K562 (cell line): ENCODE results near the gene LEUTX. TPM values are rescaled to one million over a fixed set of nuclear protein-coding genes. Genes with fewer than 3 reads are reported as not detected.
A peak's percentile ranks its signal among the peaks of the same experiment; 100 is the strongest.

Experiments used
- ATAC-seq: fragments of 200-7000 bp; cut with Tn5 transposase; 3 replicates; pipeline ENCODE4 v1.9.1; 2020; ENCODE audit warnings: moderate library complexity
- BruUV-seq: library from RNA; stranded (reverse); fragments of 400-500 nt; replicated peaks from 2 replicates; lab custom pipeline; 2021; lab: Mats Ljungman, UMichigan
- CTCF ChIA-PET: fragments of 300-600 bp; formaldehyde crosslinking; extraction: SDS; loops from one replicate; lab custom pipeline; 2021; ENCODE audit warnings: low intra/inter-chr PET ratio; lab: Yijun Ruan, JAX
- POLR2A ChIA-PET: fragments of 300-600, 350-650 bp; sonication (Branson Sonifier 250); formaldehyde crosslinking; extraction: SDS; loops from one replicate; lab custom pipeline; 2021; ENCODE audit warnings: antibody characterized with exemption, inconsistent platforms; lab: Yijun Ruan, JAX
- DNase-seq, 4 experiments: peaks; one replicate each; pipeline versions ENCODE4 v3.0.0 to v3.0.0-alpha.2; 2011 to 2018; ENCODE audit warnings: low spot score in 3 of 4, mixed read lengths in 3 of 4; ENCODE audit errors: extremely low read depth in 1 of 4
- FAIRE-seq: peaks from 2 replicates; lab custom pipeline; 2011; peaks lifted over from hg19 to GRCh38; lab: Jason Lieb, UNC
- H2AFZ ChIP-seq: 2 replicates; pipeline ENCODE4 v1.6.0; 2011; ENCODE audit warnings: low read depth, low read length, control low read depth, inconsistent platforms
- H3K27ac ChIP-seq: fragments of 200-600 bp; 3 replicates; pipeline ENCODE4 v1.8.0; 2011; ENCODE audit warnings: low read depth, mild to moderate bottlenecking, control low read depth, inconsistent platforms, low read length, moderate library complexity, mixed read lengths; ENCODE audit errors: extremely low read depth
- H3K27me3 ChIP-seq, 2 experiments: fragments of 300-600 bp in 1 of 2; 2 replicates in 1 of 2; 3 replicates in 1 of 2; pipeline versions ENCODE4 v1.6.0 to v1.8.0; 2011; ENCODE audit warnings: inconsistent platforms in 2 of 2, low read length in 2 of 2, mild to moderate bottlenecking in 1 of 2, mixed read lengths in 1 of 2, moderate library complexity in 1 of 2; ENCODE audit not compliant: control insufficient read depth in 2 of 2, insufficient read depth in 2 of 2
- H3K36me3 ChIP-seq: fragments of 300-600 bp; 3 replicates; pipeline ENCODE4 v1.8.0; 2011; ENCODE audit warnings: mild to moderate bottlenecking, low read length, inconsistent platforms; ENCODE audit not compliant: control insufficient read depth, insufficient read depth
- H3K4me1 ChIP-seq, 2 experiments: fragments of 200-600 bp in 1 of 2; replicated peaks in 1 of 2; 2 replicates in 1 of 2; 3 replicates in 1 of 2; pipeline versions ENCODE4 v1.5.1 to v1.8.0; 2011; ENCODE audit warnings: inconsistent platforms in 2 of 2, low read length in 2 of 2, mild to moderate bottlenecking in 1 of 2, mixed read lengths in 1 of 2, moderate library complexity in 1 of 2; ENCODE audit not compliant: control insufficient read depth in 2 of 2, insufficient read depth in 2 of 2
- H3K4me2 ChIP-seq: 2 replicates; pipeline ENCODE4 v1.6.1; 2011; ENCODE audit warnings: low read length, control low read depth, inconsistent platforms, mixed read lengths; ENCODE audit not compliant: insufficient read depth
- H3K4me3 ChIP-seq: fragments of 200-600 bp; sonication (generic), shearing (Covaris generic); 2 replicates; pipeline ENCODE4 v1.5.1; 2016; ENCODE audit warnings: control low read depth, inconsistent platforms
- H3K79me2 ChIP-seq: fragments of 200-600 bp; 3 replicates; pipeline ENCODE4 v1.8.0; 2011; ENCODE audit warnings: low read length, inconsistent platforms; ENCODE audit not compliant: control insufficient read depth, insufficient read depth
- H3K9ac ChIP-seq, 2 experiments: 2 replicates each; pipeline versions ENCODE4 v1.6.0 to v1.6.1; 2011; ENCODE audit warnings: low read depth in 2 of 2, low read length in 2 of 2, control low read depth in 1 of 2, inconsistent platforms in 1 of 2, mild to moderate bottlenecking in 1 of 2, mixed read lengths in 1 of 2; ENCODE audit not compliant: insufficient read depth in 1 of 2
- H3K9me1 ChIP-seq: one replicate; pipeline ENCODE4 v1.6.0; 2011; ENCODE audit warnings: inconsistent platforms, mild to moderate bottlenecking, low read length, moderate library complexity; ENCODE audit not compliant: control insufficient read depth, insufficient read depth
- H3K9me3 ChIP-seq: replicated peaks from 2 replicates; pipeline ENCODE4 v1.5.1; 2011; ENCODE audit warnings: low read depth, low read length, inconsistent platforms; ENCODE audit not compliant: control insufficient read depth, insufficient read depth
- H4K20me1 ChIP-seq: replicated peaks from 2 replicates; pipeline ENCODE4 v1.6.1; 2011; ENCODE audit warnings: low read length, inconsistent platforms, mixed read lengths; ENCODE audit not compliant: control insufficient read depth, insufficient read depth
- ATF1 ChIP-seq, 2 experiments: fragments of 450-650 bp in 1 of 2; IDR thresholded peaks; 2 replicates each; pipeline ENCODE4 v1.6.1; 2016; ENCODE audit warnings: missing compliant biosample characterization in 1 of 2, missing genetic modification characterization in 1 of 2
- ESRRA ChIP-seq: fragments of 450-650 bp; IDR thresholded peaks from 2 replicates; pipeline ENCODE4 v1.6.1; 2014; ENCODE audit warnings: low read depth, mild to moderate bottlenecking, moderate library complexity, borderline replicate concordance
- JUND ChIP-seq, 2 experiments: IDR thresholded peaks; 2 replicates in 1 of 2; 3 replicates in 1 of 2; pipeline ENCODE4 v1.6.1; 2011; ENCODE audit warnings: borderline replicate concordance in 2 of 2, low read depth in 2 of 2, low read length in 2 of 2, improper control_type of control experiment in 1 of 2, missing biosample characterization in 1 of 2, missing genetic modification characterization in 1 of 2, missing genetic modification reagents in 1 of 2
- KDM1A ChIP-seq, 2 experiments: fragments of 450-650 bp; IDR thresholded peaks; 2 replicates each; pipeline ENCODE4 v1.6.1; 2016; ENCODE audit warnings: mild to moderate bottlenecking in 2 of 2
- PKNOX1 ChIP-seq: fragments of 450-650 bp; IDR thresholded peaks from 2 replicates; pipeline ENCODE4 v1.6.1; 2016
- RB1 ChIP-seq: fragments of 450-650 bp; IDR thresholded peaks from 2 replicates; pipeline ENCODE4 v1.6.1; 2017; ENCODE audit warnings: low read depth, mild to moderate bottlenecking
- UBTF ChIP-seq, 2 experiments: IDR thresholded peaks; 2 replicates each; pipeline ENCODE4 v1.6.1; 2012; ENCODE audit warnings: improper control_type of control experiment in 2 of 2, low read depth in 2 of 2, low read length in 2 of 2, borderline replicate concordance in 1 of 2
- ZNF280B ChIP-seq: fragments of 250-450 bp; sonication (Bioruptor Pico); IDR thresholded peaks from 2 replicates; pipeline ENCODE4 v1.5.1; 2021; ENCODE audit warnings: mild to moderate bottlenecking
- WGBS: fragments of 100-300 bp; shearing (Covaris generic); methylation state at CpG from one replicate; pipeline ENCODE4 v1.1.6; 2016; ENCODE audit warnings: low coverage, mixed read lengths; ENCODE audit not compliant: insufficient coverage; ENCODE audit errors: missing lambda C conversion rate; 5-methylcytosine and 5-hydroxymethylcytosine counted together
- in situ Hi-C: fragments of 300-500 bp; cut with MboI; formaldehyde crosslinking; loops from 4 replicates; pipeline ENCODE4 v1.15.0; 2018; ENCODE audit warnings: inconsistent platforms, mixed read lengths
- intact Hi-C: fragments of 100-400 bp; cut with micrococcal nuclease; formaldehyde crosslinking; loops from 2 replicates; pipeline ENCODE4 v1.14.2; 2022
- polyA plus RNA-seq, 8 experiments: library from polyadenylated mRNA; depleted of rRNA in 4 of 8; stranded (reverse) in 5 of 8; unstranded in 3 of 8; fragments of >200 nt; fragmentation: Nextera tagmentation in 2 of 8; fragmentation: Illumina TruSeq in 1 of 8; extraction: Ambion mirVana in 2 of 8; extraction: Trizol in 1 of 8; gene quantifications; 2 replicates each; pipeline versions ENCODE4 v1.2.1 to v1.2.3, GENCODE V29; 2011 to 2014; ENCODE audit warnings: inconsistent platforms in 1 of 8, missing spikeins in 1 of 8
- total RNA-seq, 7 experiments: library from RNA; depleted of rRNA in 6 of 7; stranded (reverse); fragments of >200 nt in 6 of 7; fragmentation: Illumina TruSeq in 2 of 7; extraction: Trizol in 2 of 7; gene quantifications; 2 replicates each; pipeline versions ENCODE4 v1.2.1 to v1.2.3, GENCODE V29; 2011 to 2021; ENCODE audit warnings: low replicate concordance in 1 of 7
- TF ChIP-seq, protein P1 (sequence below): fragments of 450-650 bp; IDR thresholded peaks from 2 replicates; pipeline ENCODE4 v1.6.1; 2018; ENCODE audit not compliant: partially characterized antibody

LEUTX gene
- total and polyA plus RNA-seq, 9 of the 15 experiments (the other 6 are each of a cell fraction or from before 2014, with no cell fraction given): not detected

DNA sequence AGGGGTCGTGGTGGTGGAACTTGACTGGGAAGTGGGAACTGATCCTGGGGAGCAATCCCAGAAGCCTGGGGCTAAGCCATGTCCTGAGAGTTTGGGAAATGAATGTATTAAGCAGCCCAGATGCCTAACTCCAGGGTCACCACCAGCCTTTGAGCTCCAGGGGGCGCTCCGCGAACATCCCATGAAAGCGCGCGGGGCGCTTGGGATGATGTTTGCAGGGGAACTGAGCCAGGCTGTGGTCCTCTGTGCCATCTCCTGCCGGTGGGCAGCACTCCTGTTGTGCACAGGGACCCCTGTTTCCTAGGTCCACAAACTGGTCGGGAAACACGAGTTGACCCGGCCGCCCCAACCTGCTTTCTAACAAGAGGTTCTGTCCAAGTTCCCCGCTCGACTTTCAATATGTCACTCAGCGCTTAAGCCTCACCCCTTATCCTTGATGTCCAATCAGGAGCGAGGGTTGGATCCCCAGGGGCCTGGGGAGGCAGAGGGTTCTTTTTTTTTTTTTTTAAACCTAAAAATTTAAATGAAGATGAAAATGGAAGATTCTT, 14.4 kb downstream of the LEUTX start:
- ATAC-seq (peak; percentile 98), DNase-seq (peak; percentile 82 to 96 (median 90)), FAIRE-seq (peak; percentile 77)
- Histone ChIP-seq H3K9ac (no peak overlapping the region), H3K36me3 (no peaks in the 10 kb centered on the region), H2AFZ (peak overlapping the region; percentile 47), H3K4me1 (peaks cover 0 to 3% of the 10 kb centered on the region in 2 experiments; a peak in 1 of 5 replicates), H3K27ac (no peak overlapping the region), H3K9me3 (no peaks in the 10 kb centered on the region), H4K20me1 (no peaks in the 10 kb centered on the region), H3K9me1 (no peaks in the 10 kb centered on the region), H3K27me3 (peaks cover 0 to 12% of the 10 kb centered on the region in 2 experiments; a peak in 4 of 5 replicates), H3K4me2 (peak overlapping the region; percentile 35), H3K79me2 (no peaks in the 10 kb centered on the region), H3K4me3 (0 out of 2 replicates have a peak overlapping the region, but pooled peaks have one; percentile 3)
- BruUV-seq: no TSS peak
- 1% methylated on average over 17 of the region's 17 CpGs for WGBS
- intact Hi-C loops: loop anchor here (1.0 to 5.0 kb wide), 2 partner anchors 51 to 344 kb away; no protein-coding TSS in a partner anchor
- ChIA-PET POLR2A (interaction anchor here (0.6 to 1.5 kb wide), 4 partner anchors 10 to 86 kb away, joined by 3 to 5 read pairs (median 4); partner anchors contain the start of gene DYRK1B), CTCF (interaction anchor here (0.6 to 1.9 kb wide), 4 partner anchors 50 to 1344 kb away, joined by 3 to 36 read pairs (median 4); no protein-coding TSS in a partner anchor)
- in situ Hi-C loops: no loop called here
- TF ChIP-seq ESRRA (peak; percentile 28; the same call in 1 of the 2 replicates), UBTF (IDR thresholded peaks at IDR 0.05; ENCODE audit: borderline replicate concordance in 1 of 2, low read depth in 2 of 2, low read length in 2 of 2) (no peak), ATF1 (CRISPR knock-in tag; IDR thresholded peaks at IDR 0.05) (no peak), ATF1 (tag; IDR thresholded peaks at IDR 0.05) (peak; percentile 38), JUND (IDR thresholded peaks at IDR 0.05; ENCODE audit: borderline replicate concordance, low read depth, low read length) (no peak), JUND (tag; IDR thresholded peaks at IDR 0.05; ENCODE audit: borderline replicate concordance, low read depth, low read length) (no peak), KDM1A (IDR thresholded peaks at IDR 0.05) (peak; percentile 24 to 45; a peak in 2 of 4 replicates), ZNF280B (CRISPR knock-in tag) (no peak), RB1 (peak; percentile 52; the same call in 1 of the 2 replicates), PKNOX1 (peak; percentile 96)
- TF ChIP-seq, protein P1, sequence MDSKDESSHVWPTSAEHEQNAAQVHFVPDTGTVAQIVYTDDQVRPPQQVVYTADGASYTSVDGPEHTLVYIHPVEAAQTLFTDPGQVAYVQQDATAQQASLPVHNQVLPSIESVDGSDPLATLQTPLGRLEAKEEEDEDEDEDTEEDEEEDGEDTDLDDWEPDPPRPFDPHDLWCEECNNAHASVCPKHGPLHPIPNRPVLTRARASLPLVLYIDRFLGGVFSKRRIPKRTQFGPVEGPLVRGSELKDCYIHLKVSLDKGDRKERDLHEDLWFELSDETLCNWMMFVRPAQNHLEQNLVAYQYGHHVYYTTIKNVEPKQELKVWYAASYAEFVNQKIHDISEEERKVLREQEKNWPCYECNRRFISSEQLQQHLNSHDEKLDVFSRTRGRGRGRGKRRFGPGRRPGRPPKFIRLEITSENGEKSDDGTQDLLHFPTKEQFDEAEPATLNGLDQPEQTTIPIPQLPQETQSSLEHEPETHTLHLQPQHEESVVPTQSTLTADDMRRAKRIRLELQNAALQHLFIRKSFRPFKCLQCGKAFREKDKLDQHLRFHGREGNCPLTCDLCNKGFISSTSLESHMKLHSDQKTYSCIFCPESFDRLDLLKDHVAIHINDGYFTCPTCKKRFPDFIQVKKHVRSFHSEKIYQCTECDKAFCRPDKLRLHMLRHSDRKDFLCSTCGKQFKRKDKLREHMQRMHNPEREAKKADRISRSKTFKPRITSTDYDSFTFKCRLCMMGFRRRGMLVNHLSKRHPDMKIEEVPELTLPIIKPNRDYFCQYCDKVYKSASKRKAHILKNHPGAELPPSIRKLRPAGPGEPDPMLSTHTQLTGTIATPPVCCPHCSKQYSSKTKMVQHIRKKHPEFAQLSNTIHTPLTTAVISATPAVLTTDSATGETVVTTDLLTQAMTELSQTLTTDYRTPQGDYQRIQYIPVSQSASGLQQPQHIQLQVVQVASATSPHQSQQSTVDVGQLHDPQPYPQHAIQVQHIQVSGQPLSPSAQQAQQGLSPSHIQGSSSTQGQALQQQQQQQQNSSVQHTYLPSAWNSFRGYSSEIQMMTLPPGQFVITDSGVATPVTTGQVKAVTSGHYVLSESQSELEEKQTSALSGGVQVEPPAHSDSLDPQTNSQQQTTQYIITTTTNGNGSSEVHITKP: peak; percentile 7
